HEK293 (cell line): ENCODE results near the gene LOXL1.
A peak's percentile ranks its signal among the peaks of the same experiment; 100 is the strongest.

ENCODE experiments used
- GLIS1 ChIP-seq: fragments of 450-650 bp; formaldehyde crosslinking; IDR thresholded peaks from 2 replicates; pipeline ENCODE4 v1.5.1; 2016; ENCODE audit warnings: missing biosample characterization, missing genetic modification characterization
- GLIS2 ChIP-seq: fragments of 450-650 bp; formaldehyde crosslinking; IDR thresholded peaks from 2 replicates; pipeline ENCODE4 v1.5.1; 2016; ENCODE audit warnings: missing biosample characterization, missing genetic modification characterization
- REPIN1 ChIP-seq: fragments of 450-650 bp; formaldehyde crosslinking; IDR thresholded peaks from 2 replicates; pipeline ENCODE4 v1.5.1; 2017; ENCODE audit warnings: missing biosample characterization, missing genetic modification characterization, low read depth
- SCRT1 ChIP-seq: fragments of 450-650 bp; formaldehyde crosslinking; IDR thresholded peaks from 2 replicates; pipeline ENCODE4 v1.5.1; 2016; ENCODE audit warnings: missing biosample characterization, missing genetic modification characterization, borderline replicate concordance
- SETDB1 ChIP-seq: IDR thresholded peaks from one replicate; pipeline ENCODE4 v1.6.1; 2017; ENCODE audit warnings: mild to moderate bottlenecking, low read length, moderate library complexity, mixed read lengths; ENCODE audit not compliant: insufficient read length
- SP7 ChIP-seq: fragments of 450-650 bp; formaldehyde crosslinking; IDR thresholded peaks from 2 replicates; pipeline ENCODE4 v1.5.1; 2016; ENCODE audit warnings: missing biosample characterization, missing genetic modification characterization
- TRIM28 ChIP-seq: IDR thresholded peaks from 2 replicates; pipeline ENCODE4 v1.6.1; 2011; ENCODE audit warnings: low read length, control low read depth, borderline replicate concordance
- ZBTB1 ChIP-seq: fragments of 450-650 bp; formaldehyde crosslinking; IDR thresholded peaks from 2 replicates; pipeline ENCODE4 v1.5.1; 2016; ENCODE audit warnings: missing biosample characterization, missing genetic modification characterization
- ZBTB21 ChIP-seq: fragments of 450-650 bp; formaldehyde crosslinking; IDR thresholded peaks from 2 replicates; pipeline ENCODE4 v1.5.1; 2017; ENCODE audit warnings: missing biosample characterization, missing genetic modification characterization
- ZFP37 ChIP-seq: fragments of 450-650 bp; formaldehyde crosslinking; IDR thresholded peaks from 2 replicates; pipeline ENCODE4 v1.5.1; 2016; ENCODE audit warnings: missing biosample characterization, missing genetic modification characterization
- ZNF112 ChIP-seq: fragments of 450-650 bp; formaldehyde crosslinking; IDR thresholded peaks from 2 replicates; pipeline ENCODE4 v1.5.0; 2017; ENCODE audit warnings: missing biosample characterization, missing genetic modification characterization
- ZNF19 ChIP-seq: fragments of 450-650 bp; formaldehyde crosslinking; IDR thresholded peaks from 2 replicates; pipeline ENCODE4; 2016; ENCODE audit warnings: missing biosample characterization, missing genetic modification characterization, low read depth
- ZNF202 ChIP-seq: fragments of 450-650 bp; formaldehyde crosslinking; IDR thresholded peaks from 2 replicates; pipeline ENCODE4 v1.5.1; 2016; ENCODE audit warnings: missing biosample characterization, missing genetic modification characterization, borderline replicate concordance
- ZNF223 ChIP-seq: fragments of 450-650 bp; formaldehyde crosslinking; IDR thresholded peaks from 2 replicates; pipeline ENCODE4 v1.5.1; 2016; ENCODE audit warnings: missing biosample characterization, missing genetic modification characterization
- ZNF266 ChIP-seq: fragments of 450-650 bp; formaldehyde crosslinking; IDR thresholded peaks from 2 replicates; pipeline ENCODE4 v1.5.1; 2016; ENCODE audit warnings: missing biosample characterization, missing genetic modification characterization, low read depth
- ZNF350 ChIP-seq: fragments of 450-650 bp; formaldehyde crosslinking; IDR thresholded peaks from 2 replicates; pipeline ENCODE4 v1.5.0; 2017; ENCODE audit warnings: missing biosample characterization, mild to moderate bottlenecking, missing genetic modification characterization
- ZNF404 ChIP-seq: fragments of 450-650 bp; formaldehyde crosslinking; IDR thresholded peaks from 2 replicates; pipeline ENCODE4 v1.5.1; 2017; ENCODE audit warnings: missing biosample characterization, missing genetic modification characterization
- ZNF561 ChIP-seq: fragments of 450-650 bp; IDR thresholded peaks from 2 replicates; pipeline ENCODE4 v1.5.1; 2018; ENCODE audit warnings: missing biosample characterization, missing genetic modification characterization, borderline replicate concordance
- ZNF626 ChIP-seq: fragments of 450-650 bp; sonication (Bioruptor Pico); formaldehyde crosslinking; IDR thresholded peaks from 2 replicates; pipeline ENCODE4 v1.5.1; 2018; ENCODE audit warnings: missing biosample characterization, missing genetic modification characterization, inconsistent platforms
- ZNF654 ChIP-seq: fragments of 450-650 bp; formaldehyde crosslinking; IDR thresholded peaks from 2 replicates; pipeline ENCODE4 v1.5.1; 2016; ENCODE audit warnings: low read depth, missing biosample characterization, missing genetic modification characterization
- ZNF660 ChIP-seq: fragments of 450-650 bp; IDR thresholded peaks from 2 replicates; pipeline ENCODE4 v1.5.1; 2018; ENCODE audit warnings: missing biosample characterization, mild to moderate bottlenecking, missing genetic modification characterization
- TF ChIP-seq, protein P1 (sequence below): fragments of 450-650 bp; formaldehyde crosslinking; conservative IDR thresholded peaks from 2 replicates; pipeline ENCODE4 v1.5.1; 2016; ENCODE audit warnings: low read depth, missing biosample characterization, missing genetic modification characterization
- TF ChIP-seq, protein P2 (sequence below): fragments of 450-650 bp; formaldehyde crosslinking; IDR thresholded peaks from 2 replicates; pipeline ENCODE4 v1.5.0; 2017; ENCODE audit warnings: missing biosample characterization, missing genetic modification characterization, borderline replicate concordance
- TF ChIP-seq, protein P3 (sequence below): fragments of 450-650 bp; formaldehyde crosslinking; IDR thresholded peaks from 2 replicates; pipeline ENCODE4; 2016; ENCODE audit warnings: missing biosample characterization, missing genetic modification characterization
- TF ChIP-seq, protein P4 (sequence below): fragments of 450-650 bp; formaldehyde crosslinking; IDR thresholded peaks from 2 replicates; pipeline ENCODE4 v1.5.1; 2016; ENCODE audit warnings: missing biosample characterization, missing genetic modification characterization
- TF ChIP-seq, protein P5 (sequence below): fragments of 450-650 bp; formaldehyde crosslinking; IDR thresholded peaks from 2 replicates; pipeline ENCODE4 v1.5.1; 2016; ENCODE audit warnings: missing biosample characterization, missing genetic modification characterization
- TF ChIP-seq, protein P6 (sequence below): fragments of 450-650 bp; formaldehyde crosslinking; IDR thresholded peaks from 2 replicates; pipeline ENCODE4 v1.5.1; 2016; ENCODE audit warnings: missing biosample characterization, missing genetic modification characterization, borderline replicate concordance

LOXL1 gene

DNA sequence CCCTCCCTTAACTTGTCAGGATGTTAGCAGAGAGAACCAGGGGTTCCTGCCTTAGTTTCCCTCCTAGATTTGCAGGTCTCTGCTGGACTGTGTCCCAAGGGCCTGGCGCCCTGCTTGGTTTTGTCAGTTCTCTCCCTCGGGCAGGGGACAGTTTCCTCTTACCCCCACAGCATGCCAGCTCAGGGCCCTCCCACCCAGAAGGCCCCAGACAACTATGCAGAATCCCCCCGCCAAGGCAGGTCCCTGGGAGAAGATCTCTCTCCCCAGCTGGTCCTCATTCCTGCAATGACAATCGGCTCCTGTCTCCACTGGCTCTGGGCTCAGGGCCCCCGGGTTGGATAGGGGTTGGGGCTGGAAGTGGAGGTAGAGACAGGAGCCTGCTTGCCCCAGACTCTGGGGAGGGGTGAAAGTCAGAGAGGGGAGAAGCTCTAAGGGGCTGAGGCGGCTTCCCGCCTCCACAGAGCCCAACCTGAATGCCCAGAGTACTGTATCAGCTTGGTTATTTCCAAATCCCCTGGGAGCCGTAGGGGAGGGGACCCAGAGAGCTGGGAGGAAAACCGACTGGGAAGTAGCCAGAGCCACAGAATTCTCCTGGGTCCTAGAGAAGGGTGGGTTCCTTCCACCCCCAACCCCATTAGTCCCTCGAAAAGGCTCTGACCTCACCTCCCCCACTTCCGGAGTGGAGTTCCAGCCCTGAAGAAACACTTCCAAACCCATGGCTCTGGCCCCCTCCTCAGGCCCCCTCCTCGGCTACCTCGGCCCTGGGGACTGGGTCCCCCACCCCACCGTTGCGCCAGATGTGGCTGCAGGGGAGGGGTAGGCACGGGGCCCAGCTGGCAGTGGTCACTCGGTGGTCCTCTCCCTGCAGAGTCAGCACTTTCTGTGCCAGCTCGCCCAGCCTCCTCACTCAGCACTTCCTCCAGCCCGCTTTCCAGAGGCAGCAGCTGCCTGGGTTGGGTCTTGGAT, 3.8 kb upstream of the LOXL1 start (continued):
- TF ChIP-seq, protein P1, sequence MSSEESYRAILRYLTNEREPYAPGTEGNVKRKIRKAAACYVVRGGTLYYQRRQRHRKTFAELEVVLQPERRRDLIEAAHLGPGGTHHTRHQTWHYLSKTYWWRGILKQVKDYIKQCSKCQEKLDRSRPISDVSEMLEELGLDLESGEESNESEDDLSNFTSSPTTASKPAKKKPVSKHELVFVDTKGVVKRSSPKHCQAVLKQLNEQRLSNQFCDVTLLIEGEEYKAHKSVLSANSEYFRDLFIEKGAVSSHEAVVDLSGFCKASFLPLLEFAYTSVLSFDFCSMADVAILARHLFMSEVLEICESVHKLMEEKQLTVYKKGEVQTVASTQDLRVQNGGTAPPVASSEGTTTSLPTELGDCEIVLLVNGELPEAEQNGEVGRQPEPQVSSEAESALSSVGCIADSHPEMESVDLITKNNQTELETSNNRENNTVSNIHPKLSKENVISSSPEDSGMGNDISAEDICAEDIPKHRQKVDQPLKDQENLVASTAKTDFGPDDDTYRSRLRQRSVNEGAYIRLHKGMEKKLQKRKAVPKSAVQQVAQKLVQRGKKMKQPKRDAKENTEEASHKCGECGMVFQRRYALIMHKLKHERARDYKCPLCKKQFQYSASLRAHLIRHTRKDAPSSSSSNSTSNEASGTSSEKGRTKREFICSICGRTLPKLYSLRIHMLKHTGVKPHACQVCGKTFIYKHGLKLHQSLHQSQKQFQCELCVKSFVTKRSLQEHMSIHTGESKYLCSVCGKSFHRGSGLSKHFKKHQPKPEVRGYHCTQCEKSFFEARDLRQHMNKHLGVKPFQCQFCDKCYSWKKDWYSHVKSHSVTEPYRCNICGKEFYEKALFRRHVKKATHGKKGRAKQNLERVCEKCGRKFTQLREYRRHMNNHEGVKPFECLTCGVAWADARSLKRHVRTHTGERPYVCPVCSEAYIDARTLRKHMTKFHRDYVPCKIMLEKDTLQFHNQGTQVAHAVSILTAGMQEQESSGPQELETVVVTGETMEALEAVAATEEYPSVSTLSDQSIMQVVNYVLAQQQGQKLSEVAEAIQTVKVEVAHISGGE (tag by site-specific recombination), result no peak
- TF ChIP-seq ZFP37 (tag by site-specific recombination) (no peak), SETDB1 (no peak), ZBTB1 (tag by site-specific recombination) (no peak), ZNF350 (no peak), GLIS2 (tag by site-specific recombination) (peak; percentile 61), REPIN1 (tag by site-specific recombination) (no peak), ZNF561 (tag by site-specific recombination) (peak; percentile 57; the same call in 1 of the 2 replicates), ZNF660 (0 out of 2 replicates have a peak, but pooled peaks have one; percentile 31), ZNF19 (tag by site-specific recombination) (no peak), ZNF266 (no peak), ZNF223 (tag by site-specific recombination) (no peak), ZNF626 (tag by site-specific recombination) (no peak), TRIM28 (no peak), ZNF404 (tag by site-specific recombination) (no peak), SP7 (peak; percentile 14), ZNF112 (tag by site-specific recombination) (no peak), ZNF654 (tag by site-specific recombination) (no peak), GLIS1 (tag by site-specific recombination) (peak; percentile 90), ZNF202 (tag by site-specific recombination) (no peak), ZBTB21 (tag by site-specific recombination) (no peak), SCRT1 (tag by site-specific recombination) (no peak)
- TF ChIP-seq, protein P2, sequence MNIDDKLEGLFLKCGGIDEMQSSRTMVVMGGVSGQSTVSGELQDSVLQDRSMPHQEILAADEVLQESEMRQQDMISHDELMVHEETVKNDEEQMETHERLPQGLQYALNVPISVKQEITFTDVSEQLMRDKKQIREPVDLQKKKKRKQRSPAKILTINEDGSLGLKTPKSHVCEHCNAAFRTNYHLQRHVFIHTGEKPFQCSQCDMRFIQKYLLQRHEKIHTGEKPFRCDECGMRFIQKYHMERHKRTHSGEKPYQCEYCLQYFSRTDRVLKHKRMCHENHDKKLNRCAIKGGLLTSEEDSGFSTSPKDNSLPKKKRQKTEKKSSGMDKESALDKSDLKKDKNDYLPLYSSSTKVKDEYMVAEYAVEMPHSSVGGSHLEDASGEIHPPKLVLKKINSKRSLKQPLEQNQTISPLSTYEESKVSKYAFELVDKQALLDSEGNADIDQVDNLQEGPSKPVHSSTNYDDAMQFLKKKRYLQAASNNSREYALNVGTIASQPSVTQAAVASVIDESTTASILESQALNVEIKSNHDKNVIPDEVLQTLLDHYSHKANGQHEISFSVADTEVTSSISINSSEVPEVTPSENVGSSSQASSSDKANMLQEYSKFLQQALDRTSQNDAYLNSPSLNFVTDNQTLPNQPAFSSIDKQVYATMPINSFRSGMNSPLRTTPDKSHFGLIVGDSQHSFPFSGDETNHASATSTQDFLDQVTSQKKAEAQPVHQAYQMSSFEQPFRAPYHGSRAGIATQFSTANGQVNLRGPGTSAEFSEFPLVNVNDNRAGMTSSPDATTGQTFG (tag by site-specific recombination), result no peak
- TF ChIP-seq, protein P3, sequence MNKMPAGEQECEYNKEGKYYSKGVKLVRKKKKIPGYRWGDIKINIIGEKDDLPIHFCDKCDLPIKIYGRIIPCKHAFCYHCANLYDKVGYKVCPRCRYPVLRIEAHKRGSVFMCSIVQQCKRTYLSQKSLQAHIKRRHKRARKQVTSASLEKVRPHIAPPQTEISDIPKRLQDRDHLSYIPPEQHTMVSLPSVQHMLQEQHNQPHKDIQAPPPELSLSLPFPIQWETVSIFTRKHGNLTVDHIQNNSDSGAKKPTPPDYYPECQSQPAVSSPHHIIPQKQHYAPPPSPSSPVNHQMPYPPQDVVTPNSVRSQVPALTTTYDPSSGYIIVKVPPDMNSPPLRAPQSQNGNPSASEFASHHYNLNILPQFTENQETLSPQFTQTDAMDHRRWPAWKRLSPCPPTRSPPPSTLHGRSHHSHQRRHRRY (tag by site-specific recombination), result no peak
- TF ChIP-seq, protein P4, sequence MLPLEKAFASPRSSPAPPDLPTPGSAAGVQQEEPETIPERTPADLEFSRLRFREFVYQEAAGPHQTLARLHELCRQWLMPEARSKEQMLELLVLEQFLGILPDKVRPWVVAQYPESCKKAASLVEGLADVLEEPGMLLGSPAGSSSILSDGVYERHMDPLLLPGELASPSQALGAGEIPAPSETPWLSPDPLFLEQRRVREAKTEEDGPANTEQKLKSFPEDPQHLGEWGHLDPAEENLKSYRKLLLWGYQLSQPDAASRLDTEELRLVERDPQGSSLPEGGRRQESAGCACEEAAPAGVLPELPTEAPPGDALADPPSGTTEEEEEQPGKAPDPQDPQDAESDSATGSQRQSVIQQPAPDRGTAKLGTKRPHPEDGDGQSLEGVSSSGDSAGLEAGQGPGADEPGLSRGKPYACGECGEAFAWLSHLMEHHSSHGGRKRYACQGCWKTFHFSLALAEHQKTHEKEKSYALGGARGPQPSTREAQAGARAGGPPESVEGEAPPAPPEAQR (tag by site-specific recombination), result no peak
- TF ChIP-seq, protein P5, sequence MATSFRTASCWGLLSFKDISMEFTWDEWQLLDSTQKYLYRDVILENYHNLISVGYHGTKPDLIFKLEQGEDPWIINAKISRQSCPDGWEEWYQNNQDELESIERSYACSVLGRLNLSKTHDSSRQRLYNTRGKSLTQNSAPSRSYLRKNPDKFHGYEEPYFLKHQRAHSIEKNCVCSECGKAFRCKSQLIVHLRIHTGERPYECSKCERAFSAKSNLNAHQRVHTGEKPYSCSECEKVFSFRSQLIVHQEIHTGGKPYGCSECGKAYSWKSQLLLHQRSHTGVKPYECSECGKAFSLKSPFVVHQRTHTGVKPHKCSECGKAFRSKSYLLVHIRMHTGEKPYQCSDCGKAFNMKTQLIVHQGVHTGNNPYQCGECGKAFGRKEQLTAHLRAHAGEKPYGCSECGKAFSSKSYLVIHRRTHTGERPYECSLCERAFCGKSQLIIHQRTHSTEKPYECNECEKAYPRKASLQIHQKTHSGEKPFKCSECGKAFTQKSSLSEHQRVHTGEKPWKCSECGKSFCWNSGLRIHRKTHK (tag by site-specific recombination), result no peak
- TF ChIP-seq, protein P6, sequence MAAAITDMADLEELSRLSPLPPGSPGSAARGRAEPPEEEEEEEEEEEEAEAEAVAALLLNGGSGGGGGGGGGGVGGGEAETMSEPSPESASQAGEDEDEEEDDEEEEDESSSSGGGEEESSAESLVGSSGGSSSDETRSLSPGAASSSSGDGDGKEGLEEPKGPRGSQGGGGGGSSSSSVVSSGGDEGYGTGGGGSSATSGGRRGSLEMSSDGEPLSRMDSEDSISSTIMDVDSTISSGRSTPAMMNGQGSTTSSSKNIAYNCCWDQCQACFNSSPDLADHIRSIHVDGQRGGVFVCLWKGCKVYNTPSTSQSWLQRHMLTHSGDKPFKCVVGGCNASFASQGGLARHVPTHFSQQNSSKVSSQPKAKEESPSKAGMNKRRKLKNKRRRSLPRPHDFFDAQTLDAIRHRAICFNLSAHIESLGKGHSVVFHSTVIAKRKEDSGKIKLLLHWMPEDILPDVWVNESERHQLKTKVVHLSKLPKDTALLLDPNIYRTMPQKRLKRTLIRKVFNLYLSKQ (tag by site-specific recombination), result no peak
